H1 (cell line): ENCODE results near the gene PIGX.

Experiments
- CTCF ChIP-seq, 3 experiments: IDR thresholded peaks; 1 replicate in 2 of 3; 2 replicates in 1 of 3; pipeline versions ENCODE4 v1.5.1 to v1.6.1; 2011; ENCODE audit warnings: low read length in 3 of 3, mild to moderate bottlenecking in 3 of 3, inconsistent platforms in 2 of 3, low read depth in 1 of 3, moderate library complexity in 1 of 3; ENCODE audit not compliant: insufficient read depth in 1 of 3; ENCODE audit errors: control extremely low read depth in 1 of 3
- MAFK ChIP-seq: IDR thresholded peaks from 2 replicates; pipeline ENCODE4 v1.6.1; 2012; ENCODE audit warnings: low read depth, mild to moderate bottlenecking, improper control_type of control experiment, low read length
- RBBP5 ChIP-seq: IDR thresholded peaks from 2 replicates; pipeline ENCODE4 v1.7.1; 2012; ENCODE audit warnings: low read depth, mild to moderate bottlenecking, inconsistent platforms, low read length, moderate library complexity, borderline replicate concordance
- SP1 ChIP-seq: IDR thresholded peaks from 2 replicates; pipeline ENCODE4 v1.6.1; 2011; ENCODE audit warnings: low read depth, low read length
- SRF ChIP-seq: IDR thresholded peaks from 2 replicates; pipeline ENCODE4 v1.6.1; 2011; ENCODE audit warnings: mild to moderate bottlenecking, low read depth, low read length, moderate library complexity
- TAF1 ChIP-seq: IDR thresholded peaks from 2 replicates; pipeline ENCODE4 v1.6.1; 2011; ENCODE audit warnings: mild to moderate bottlenecking, low read depth, low read length

DNA sequence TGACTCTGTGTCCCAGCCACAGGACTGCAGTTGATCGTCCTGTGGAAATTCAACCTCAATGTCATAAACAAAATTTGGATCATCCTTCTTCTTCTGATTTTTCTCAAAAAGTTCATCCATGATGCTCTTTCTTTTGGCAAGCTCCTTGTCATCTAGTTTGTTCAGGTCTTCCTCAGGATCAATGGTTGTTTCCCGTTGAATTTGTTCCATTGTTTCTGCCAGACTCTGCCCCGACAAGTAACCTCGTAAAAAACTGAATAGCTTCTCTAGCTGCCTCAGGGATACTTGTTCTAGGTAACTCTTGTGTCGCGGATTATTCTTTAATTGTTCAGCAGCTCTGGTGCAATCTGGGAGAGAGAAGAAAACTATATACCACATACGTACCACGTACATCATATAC lies 4.6 kb upstream of the PIGX start:
- no peak for TF ChIP-seq RBBP5
- TF ChIP-seq SP1: no peak
- no peak for TF ChIP-seq CTCF (IDR thresholded peaks at IDR 0.05; ENCODE audit: control extremely low read depth in 1 of 3, insufficient read depth in 1 of 3, low read depth in 1 of 3, low read length in 3 of 3)
- TF ChIP-seq SRF: no peak
- no peak for TF ChIP-seq TAF1
- no peak for TF ChIP-seq MAFK
